H1 (cell line): ENCODE results near the gene AP2B1. TPM values are rescaled to one million over a fixed set of nuclear protein-coding genes. Genes with fewer than 3 reads are reported as not detected.

Source experiments
- CEBPB ChIP-seq: IDR thresholded peaks from 2 replicates; pipeline ENCODE4 v1.6.1; 2012; ENCODE audit warnings: low read depth, low read length
- GABPA ChIP-seq: IDR thresholded peaks from 2 replicates; pipeline ENCODE4 v1.6.1; 2011; ENCODE audit warnings: mild to moderate bottlenecking, low read length, moderate library complexity, borderline replicate concordance; ENCODE audit not compliant: insufficient read depth
- SIN3A ChIP-seq, 2 experiments: IDR thresholded peaks in 1 of 2; conservative IDR thresholded peaks in 1 of 2; 2 replicates each; pipeline ENCODE4 v1.6.1; 2011 to 2012; ENCODE audit warnings: low read length in 2 of 2, improper control_type of control experiment in 1 of 2, low read depth in 1 of 2, mild to moderate bottlenecking in 1 of 2
- TAF1 ChIP-seq: IDR thresholded peaks from 2 replicates; pipeline ENCODE4 v1.6.1; 2011; ENCODE audit warnings: mild to moderate bottlenecking, low read depth, low read length
- polyA plus RNA-seq, 7 experiments: library from polyadenylated mRNA; depleted of rRNA in 3 of 7; stranded (reverse) in 5 of 7; unstranded in 2 of 7; fragments of >200 nt in 5 of 7; fragments of 200-250 nt in 2 of 7; gene quantifications; 1 replicate in 5 of 7; 2 replicates in 1 of 7; 4 replicates in 1 of 7; pipeline versions ENCODE4 v1.2.1 to v1.2.3, GENCODE V29; 2011 to 2013; ENCODE audit warnings: missing spikeins in 2 of 7, mixed read lengths in 2 of 7
- total RNA-seq: library from RNA; stranded (reverse); fragmentation: NEBNext Ultra II Directional; extraction: Animal tissue kit (Norgen Biotek cat#: 25700); gene quantifications from 2 replicates; pipeline ENCODE4 v1.2.1, GENCODE V29; 2021
- TF ChIP-seq, protein P1 (sequence below): fragments of 300-600 bp; sonication (generic); IDR thresholded peaks from 2 replicates; pipeline ENCODE4 v1.7.1; 2012; ENCODE audit warnings: low read length, moderate library complexity, mild to moderate bottlenecking, inconsistent platforms; ENCODE audit not compliant: insufficient replicate concordance

Gene AP2B1
- total and polyA plus RNA-seq, 2 of the 8 experiments (the other 6 are each of a cell fraction or from before 2014, with no cell fraction given) = 95.5 to 199 TPM

- TF ChIP-seq, protein P1, sequence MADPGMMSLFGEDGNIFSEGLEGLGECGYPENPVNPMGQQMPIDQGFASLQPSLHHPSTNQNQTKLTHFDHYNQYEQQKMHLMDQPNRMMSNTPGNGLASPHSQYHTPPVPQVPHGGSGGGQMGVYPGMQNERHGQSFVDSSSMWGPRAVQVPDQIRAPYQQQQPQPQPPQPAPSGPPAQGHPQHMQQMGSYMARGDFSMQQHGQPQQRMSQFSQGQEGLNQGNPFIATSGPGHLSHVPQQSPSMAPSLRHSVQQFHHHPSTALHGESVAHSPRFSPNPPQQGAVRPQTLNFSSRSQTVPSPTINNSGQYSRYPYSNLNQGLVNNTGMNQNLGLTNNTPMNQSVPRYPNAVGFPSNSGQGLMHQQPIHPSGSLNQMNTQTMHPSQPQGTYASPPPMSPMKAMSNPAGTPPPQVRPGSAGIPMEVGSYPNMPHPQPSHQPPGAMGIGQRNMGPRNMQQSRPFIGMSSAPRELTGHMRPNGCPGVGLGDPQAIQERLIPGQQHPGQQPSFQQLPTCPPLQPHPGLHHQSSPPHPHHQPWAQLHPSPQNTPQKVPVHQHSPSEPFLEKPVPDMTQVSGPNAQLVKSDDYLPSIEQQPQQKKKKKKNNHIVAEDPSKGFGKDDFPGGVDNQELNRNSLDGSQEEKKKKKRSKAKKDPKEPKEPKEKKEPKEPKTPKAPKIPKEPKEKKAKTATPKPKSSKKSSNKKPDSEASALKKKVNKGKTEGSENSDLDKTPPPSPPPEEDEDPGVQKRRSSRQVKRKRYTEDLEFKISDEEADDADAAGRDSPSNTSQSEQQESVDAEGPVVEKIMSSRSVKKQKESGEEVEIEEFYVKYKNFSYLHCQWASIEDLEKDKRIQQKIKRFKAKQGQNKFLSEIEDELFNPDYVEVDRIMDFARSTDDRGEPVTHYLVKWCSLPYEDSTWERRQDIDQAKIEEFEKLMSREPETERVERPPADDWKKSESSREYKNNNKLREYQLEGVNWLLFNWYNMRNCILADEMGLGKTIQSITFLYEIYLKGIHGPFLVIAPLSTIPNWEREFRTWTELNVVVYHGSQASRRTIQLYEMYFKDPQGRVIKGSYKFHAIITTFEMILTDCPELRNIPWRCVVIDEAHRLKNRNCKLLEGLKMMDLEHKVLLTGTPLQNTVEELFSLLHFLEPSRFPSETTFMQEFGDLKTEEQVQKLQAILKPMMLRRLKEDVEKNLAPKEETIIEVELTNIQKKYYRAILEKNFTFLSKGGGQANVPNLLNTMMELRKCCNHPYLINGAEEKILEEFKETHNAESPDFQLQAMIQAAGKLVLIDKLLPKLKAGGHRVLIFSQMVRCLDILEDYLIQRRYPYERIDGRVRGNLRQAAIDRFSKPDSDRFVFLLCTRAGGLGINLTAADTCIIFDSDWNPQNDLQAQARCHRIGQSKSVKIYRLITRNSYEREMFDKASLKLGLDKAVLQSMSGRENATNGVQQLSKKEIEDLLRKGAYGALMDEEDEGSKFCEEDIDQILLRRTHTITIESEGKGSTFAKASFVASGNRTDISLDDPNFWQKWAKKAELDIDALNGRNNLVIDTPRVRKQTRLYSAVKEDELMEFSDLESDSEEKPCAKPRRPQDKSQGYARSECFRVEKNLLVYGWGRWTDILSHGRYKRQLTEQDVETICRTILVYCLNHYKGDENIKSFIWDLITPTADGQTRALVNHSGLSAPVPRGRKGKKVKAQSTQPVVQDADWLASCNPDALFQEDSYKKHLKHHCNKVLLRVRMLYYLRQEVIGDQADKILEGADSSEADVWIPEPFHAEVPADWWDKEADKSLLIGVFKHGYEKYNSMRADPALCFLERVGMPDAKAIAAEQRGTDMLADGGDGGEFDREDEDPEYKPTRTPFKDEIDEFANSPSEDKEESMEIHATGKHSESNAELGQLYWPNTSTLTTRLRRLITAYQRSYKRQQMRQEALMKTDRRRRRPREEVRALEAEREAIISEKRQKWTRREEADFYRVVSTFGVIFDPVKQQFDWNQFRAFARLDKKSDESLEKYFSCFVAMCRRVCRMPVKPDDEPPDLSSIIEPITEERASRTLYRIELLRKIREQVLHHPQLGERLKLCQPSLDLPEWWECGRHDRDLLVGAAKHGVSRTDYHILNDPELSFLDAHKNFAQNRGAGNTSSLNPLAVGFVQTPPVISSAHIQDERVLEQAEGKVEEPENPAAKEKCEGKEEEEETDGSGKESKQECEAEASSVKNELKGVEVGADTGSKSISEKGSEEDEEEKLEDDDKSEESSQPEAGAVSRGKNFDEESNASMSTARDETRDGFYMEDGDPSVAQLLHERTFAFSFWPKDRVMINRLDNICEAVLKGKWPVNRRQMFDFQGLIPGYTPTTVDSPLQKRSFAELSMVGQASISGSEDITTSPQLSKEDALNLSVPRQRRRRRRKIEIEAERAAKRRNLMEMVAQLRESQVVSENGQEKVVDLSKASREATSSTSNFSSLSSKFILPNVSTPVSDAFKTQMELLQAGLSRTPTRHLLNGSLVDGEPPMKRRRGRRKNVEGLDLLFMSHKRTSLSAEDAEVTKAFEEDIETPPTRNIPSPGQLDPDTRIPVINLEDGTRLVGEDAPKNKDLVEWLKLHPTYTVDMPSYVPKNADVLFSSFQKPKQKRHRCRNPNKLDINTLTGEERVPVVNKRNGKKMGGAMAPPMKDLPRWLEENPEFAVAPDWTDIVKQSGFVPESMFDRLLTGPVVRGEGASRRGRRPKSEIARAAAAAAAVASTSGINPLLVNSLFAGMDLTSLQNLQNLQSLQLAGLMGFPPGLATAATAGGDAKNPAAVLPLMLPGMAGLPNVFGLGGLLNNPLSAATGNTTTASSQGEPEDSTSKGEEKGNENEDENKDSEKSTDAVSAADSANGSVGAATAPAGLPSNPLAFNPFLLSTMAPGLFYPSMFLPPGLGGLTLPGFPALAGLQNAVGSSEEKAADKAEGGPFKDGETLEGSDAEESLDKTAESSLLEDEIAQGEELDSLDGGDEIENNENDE = no peak
- TF ChIP-seq GABPA = no peak
- no peak for TF ChIP-seq TAF1
- no peak for TF ChIP-seq CEBPB
- no peak for TF ChIP-seq SIN3A (conservative IDR thresholded peaks at IDR 0.05 in 1 of 2, IDR thresholded peaks at IDR 0.05 in 1 of 2; ENCODE audit: low read depth in 1 of 2, low read length in 2 of 2)
- TF ChIP-seq, all 59 proteins: peak for 0
Observed at GRCh38 chr17:35541434-35541833, 45.7 kb upstream of the AP2B1 start (continued).
